ENCODE data around the gene HIVEP2. TPM values are rescaled to one million over a fixed set of nuclear protein-coding genes. Genes with fewer than 3 reads are reported as not detected.

HIVEP2 gene
- total RNA-seq, 1 donor from 2014 or later, result 3.5 TPM

- no peak for DNase-seq (ENCODE audit: low read depth, low spot score)
- H3K27ac Mint-ChIP-seq (ENCODE audit: unreplicated experiment), result no peak overlapping the region
- H3K27me3 Mint-ChIP-seq (ENCODE audit: low read depth), result no peaks in the 10 kb centered on the region
- no peaks in the 10 kb centered on the region for H3K36me3 Mint-ChIP-seq (ENCODE audit: low read depth)
- no peak for TF ChIP-seq CTCF (conservative IDR thresholded peaks at IDR 0.05)
- H3K4me3 Mint-ChIP-seq, result no peak overlapping the region
- no peaks in the 10 kb centered on the region for H3K9me3 Mint-ChIP-seq
- peaks cover 23% of the 10 kb centered on the region for H3K4me1 Mint-ChIP-seq
These were observed 84.5 kb downstream of the HIVEP2 start for GRCh38 chr6:142860498-142860897.

- no peaks in the 10 kb centered on the region for H3K36me3 Mint-ChIP-seq (ENCODE audit: low read depth)
- H3K4me3 Mint-ChIP-seq, result peak overlapping the region; percentile 29
- no peaks in the 10 kb centered on the region for H3K9me3 Mint-ChIP-seq
- H3K4me1 Mint-ChIP-seq, result peaks cover 29% of the 10 kb centered on the region
- H3K27me3 Mint-ChIP-seq (ENCODE audit: low read depth), result no peaks in the 10 kb centered on the region
- H3K27ac Mint-ChIP-seq (ENCODE audit: unreplicated experiment), result peak overlapping the region; percentile 13
- DNase-seq (ENCODE audit: low read depth, low spot score), result no peak
- TF ChIP-seq CTCF (conservative IDR thresholded peaks at IDR 0.05), result no peak
These were observed 87.0 kb downstream of the HIVEP2 start for GRCh38 chr6:142857796-142858555.

- TF ChIP-seq CTCF (conservative IDR thresholded peaks at IDR 0.05), result no peak
- DNase-seq (ENCODE audit: low read depth, low spot score), result no peak
- H3K9me3 Mint-ChIP-seq, result no peaks in the 10 kb centered on the region
- no peaks in the 10 kb centered on the region for H3K27me3 Mint-ChIP-seq (ENCODE audit: low read depth)
- H3K27ac Mint-ChIP-seq (ENCODE audit: unreplicated experiment), result no peak overlapping the region
- H3K4me3 Mint-ChIP-seq, result no peak overlapping the region
- peaks cover 29% of the 10 kb centered on the region for H3K4me1 Mint-ChIP-seq
- H3K36me3 Mint-ChIP-seq (ENCODE audit: low read depth), result no peaks in the 10 kb centered on the region
These were observed 87.7 kb downstream of the HIVEP2 start for GRCh38 chr6:142857233-142857761.

- no peak for DNase-seq (ENCODE audit: low read depth, low spot score)
- Mint-ChIP-seq H3K9me3 (no peaks in the 10 kb centered on the region), H3K27ac (ENCODE audit: unreplicated experiment) (no peak overlapping the region), H3K4me1 (peaks cover 29% of the 10 kb centered on the region), H3K36me3 (ENCODE audit: low read depth) (no peaks in the 10 kb centered on the region), H3K4me3 (no peak overlapping the region), H3K27me3 (ENCODE audit: low read depth) (no peaks in the 10 kb centered on the region)
- no peak for TF ChIP-seq CTCF (conservative IDR thresholded peaks at IDR 0.05)
These were observed 88.2 kb downstream of the HIVEP2 start for GRCh38 chr6:142856624-142857232.

- Mint-ChIP-seq H3K27ac (ENCODE audit: unreplicated experiment) (no peak overlapping the region), H3K36me3 (ENCODE audit: low read depth) (no peaks in the 10 kb centered on the region), H3K9me3 (no peaks in the 10 kb centered on the region), H3K4me3 (no peak overlapping the region), H3K4me1 (peaks cover 29% of the 10 kb centered on the region), H3K27me3 (ENCODE audit: low read depth) (no peaks in the 10 kb centered on the region)
- TF ChIP-seq CTCF (conservative IDR thresholded peaks at IDR 0.05), result no peak
- no peak for DNase-seq (ENCODE audit: low read depth, low spot score)
These were observed 88.9 kb downstream of the HIVEP2 start for GRCh38 chr6:142855893-142856623.
